GM18858 (cell line): Measurements from ENCODE around the gene ABHD12.
"Not testable (repeated sequence)": the region's sequence is repeated elsewhere in the genome, so short reads cannot be mapped to it uniquely, and the experiment has no call there.

Experiments used
- ATAC-seq: cut with Tn5 transposase; IDR thresholded peaks from one replicate; pipeline ENCODE4 v1.9.1; 2021; ENCODE audit not compliant: unreplicated experiment

ABHD12 gene

GRCh38 chr20:25355011-25355595, 35.5 kb downstream of the ABHD12 start:
- no peak for ATAC-seq

GRCh38 chr20:25353747-25354705, 36.6 kb downstream of the ABHD12 start:
- no peak for ATAC-seq

- ATAC-seq: no peak
Measured at GRCh38 chr20:25353353-25353746, 37.3 kb downstream of the ABHD12 start.

- no peak for ATAC-seq
Measured at GRCh38 chr20:25352746-25353145, 37.9 kb downstream of the ABHD12 start.

- no peak for ATAC-seq
Measured at GRCh38 chr20:25351024-25351360, 39.6 kb downstream of the ABHD12 start.

GRCh38 chr20:25346349-25346748, 44.3 kb downstream of the ABHD12 start:
- ATAC-seq: no peak

- no peak for ATAC-seq
Measured at GRCh38 chr20:25345721-25346120, 44.9 kb downstream of the ABHD12 start.

- ATAC-seq: no peak
Measured at GRCh38 chr20:25344634-25345033, 46.0 kb downstream of the ABHD12 start.

GRCh38 chr20:25341716-25342680, 48.6 kb downstream of the ABHD12 start:
- no peak for ATAC-seq

- no peak for ATAC-seq
Measured at GRCh38 chr20:25340380-25340779, 50.3 kb downstream of the ABHD12 start.

- no peak for ATAC-seq
Measured at GRCh38 chr20:25339608-25340007, 51.0 kb downstream of the ABHD12 start.

- ATAC-seq: no peak
Measured at GRCh38 chr20:25338112-25339023, 52.3 kb downstream of the ABHD12 start.

GRCh38 chr20:25336561-25337422, 53.8 kb downstream of the ABHD12 start:
- no peak for ATAC-seq

GRCh38 chr20:25334972-25335371, 55.7 kb downstream of the ABHD12 start:
- ATAC-seq: not testable (repeated sequence)

GRCh38 chr20:25328954-25329498, 61.6 kb downstream of the ABHD12 start:
- no peak for ATAC-seq

- no peak for ATAC-seq
Measured at GRCh38 chr20:25327521-25328235, 63.0 kb downstream of the ABHD12 start.

GRCh38 chr20:25325997-25326396, 64.6 kb downstream of the ABHD12 start:
- no peak for ATAC-seq

- no peak for ATAC-seq
Measured at GRCh38 chr20:25325073-25325472, 65.6 kb downstream of the ABHD12 start.
